Prostate gland (tissue), 2 donors: ENCODE measurements around the gene AFF3.

Source experiments
- POLR2A ChIP-seq: fragments of 450-650 bp; IDR thresholded peaks from one replicate; pipeline ENCODE4 v1.6.1; 2016; ENCODE audit warnings: antibody characterized with exemption, mild to moderate bottlenecking
- POLR2AphosphoS5 ChIP-seq: sonication (generic); formaldehyde crosslinking; IDR thresholded peaks from one replicate; pipeline ENCODE4 v1.6.1; 2017; ENCODE audit warnings: antibody characterized with exemption
- TF ChIP-seq, protein P1 (sequence below), 4 experiments: fragments of 200-600 bp in 2 of 4; fragments of 450-650 bp in 2 of 4; sonication (generic) in 2 of 4; IDR thresholded peaks; 1 replicate in 3 of 4; 2 replicates in 1 of 4; pipeline ENCODE4 v1.5.1; 2016 to 2019; ENCODE audit warnings: antibody characterized with exemption in 4 of 4, mild to moderate bottlenecking in 2 of 4, moderate library complexity in 2 of 4

DNA sequence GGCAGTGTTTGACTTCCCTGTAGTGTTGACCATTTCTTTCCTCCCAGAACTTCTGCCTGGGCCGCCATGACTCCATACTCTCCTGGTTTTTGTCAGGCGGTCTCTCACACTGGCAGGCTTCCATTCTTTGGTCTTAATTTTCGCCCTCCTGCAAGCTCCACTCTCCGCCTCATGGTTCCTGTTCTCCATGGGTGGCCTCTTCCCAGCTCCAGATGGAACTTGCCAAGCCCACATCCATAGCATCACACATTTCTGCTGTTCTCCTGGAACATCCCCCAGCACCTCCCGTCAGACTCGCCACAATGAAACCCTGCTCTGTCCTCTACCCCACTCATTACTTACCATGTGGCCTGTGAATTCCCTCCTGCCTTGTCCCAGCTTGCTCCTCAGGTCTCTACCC, 896 bp upstream of the AFF3 start:
- TF ChIP-seq, protein P1, sequence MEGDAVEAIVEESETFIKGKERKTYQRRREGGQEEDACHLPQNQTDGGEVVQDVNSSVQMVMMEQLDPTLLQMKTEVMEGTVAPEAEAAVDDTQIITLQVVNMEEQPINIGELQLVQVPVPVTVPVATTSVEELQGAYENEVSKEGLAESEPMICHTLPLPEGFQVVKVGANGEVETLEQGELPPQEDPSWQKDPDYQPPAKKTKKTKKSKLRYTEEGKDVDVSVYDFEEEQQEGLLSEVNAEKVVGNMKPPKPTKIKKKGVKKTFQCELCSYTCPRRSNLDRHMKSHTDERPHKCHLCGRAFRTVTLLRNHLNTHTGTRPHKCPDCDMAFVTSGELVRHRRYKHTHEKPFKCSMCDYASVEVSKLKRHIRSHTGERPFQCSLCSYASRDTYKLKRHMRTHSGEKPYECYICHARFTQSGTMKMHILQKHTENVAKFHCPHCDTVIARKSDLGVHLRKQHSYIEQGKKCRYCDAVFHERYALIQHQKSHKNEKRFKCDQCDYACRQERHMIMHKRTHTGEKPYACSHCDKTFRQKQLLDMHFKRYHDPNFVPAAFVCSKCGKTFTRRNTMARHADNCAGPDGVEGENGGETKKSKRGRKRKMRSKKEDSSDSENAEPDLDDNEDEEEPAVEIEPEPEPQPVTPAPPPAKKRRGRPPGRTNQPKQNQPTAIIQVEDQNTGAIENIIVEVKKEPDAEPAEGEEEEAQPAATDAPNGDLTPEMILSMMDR (IDR thresholded peaks at IDR 0.05), result no peak
- TF ChIP-seq POLR2AphosphoS5 (no peak), POLR2A (no peak)
